Ovary (tissue), 9 donors: ENCODE measurements around the gene LITAF. TPM values are rescaled to one million over a fixed set of nuclear protein-coding genes. Genes with fewer than 3 reads are reported as not detected.
A peak's percentile ranks its signal among the peaks of the same experiment; 100 is the strongest.

Experiments
- DNase-seq, 5 donors: peaks; one replicate each; pipeline ENCODE4 v3.0.0-alpha.2; 2019 to 2020
- H3K27ac ChIP-seq, 2 donors: fragments of 200-600 bp; one replicate each; pipeline versions ENCODE4 v1.5.1 to v1.8.0; 2019 to 2022
- H3K27me3 ChIP-seq: fragments of 200-600 bp; one replicate; pipeline ENCODE4 v1.8.0; 2022
- H3K36me3 ChIP-seq: fragments of 200-600 bp; sonication (generic); one replicate; pipeline ENCODE4 v1.5.1; 2019
- H3K4me1 ChIP-seq: one replicate; pipeline ENCODE4 v1.8.1; 2013; ENCODE audit warnings: mild to moderate bottlenecking, moderate library complexity; ENCODE audit not compliant: insufficient read depth
- H3K4me3 ChIP-seq: fragments of 200-600 bp; sonication (generic); one replicate; pipeline ENCODE4 v1.5.1; 2017
- H3K9me3 ChIP-seq, 2 donors: fragments of 200-600 bp in 1 of 2; sonication (generic) in 1 of 2; one replicate each; pipeline versions ENCODE4 v1.5.1 to v1.8.1; 2013 to 2019; ENCODE audit warnings: mild to moderate bottlenecking in 1 of 2, moderate library complexity in 1 of 2
- EP300 ChIP-seq: sonication (generic); formaldehyde crosslinking; IDR thresholded peaks from one replicate; pipeline ENCODE4 v1.6.1; 2017; ENCODE audit warnings: antibody characterized with exemption
- POLR2A ChIP-seq: fragments of 450-650 bp; IDR thresholded peaks from one replicate; pipeline ENCODE4 v1.6.1; 2017; ENCODE audit warnings: antibody characterized with exemption, mild to moderate bottlenecking, moderate library complexity
- WGBS, 3 donors: extraction: QIAGEN DNeasy Blood & Tissue Kit in 1 of 3; methylation state at CpG; one replicate each; pipeline versions ENCODE4 v1.1.5 to v1.1.7; 2013 to 2017; 5-methylcytosine and 5-hydroxymethylcytosine counted together
- intact Hi-C, 4 donors: fragments of 100-400 bp; cut with DNase I; formaldehyde crosslinking; loops; one replicate each; pipeline versions ENCODE4 v1.11.0 to v1.15.1; 2022 to 2023
- polyA plus RNA-seq, 2 donors: library from polyadenylated mRNA; stranded (reverse); fragments of 200-250 nt in 1 of 2; fragments of 350-450 nt in 1 of 2; fragmentation: Illumina TruSeq in 1 of 2; extraction: RNeasy Lipid Tissue Mini Kit (QIAGEN cat#74804) in 1 of 2; gene quantifications; one replicate each; pipeline ENCODE4 v1.2.3, GENCODE V29; 2013 to 2014
- total RNA-seq, 7 donors: library from RNA; depleted of rRNA in 2 of 7; stranded (reverse); fragments of >200 nt in 2 of 7; fragmentation: NEBNext Ultra II Directional in 3 of 7; extraction: Animal tissue kit (Norgen Biotek cat#: 25700) in 3 of 7; gene quantifications; one replicate each; pipeline versions ENCODE4 v1.1.0 to v1.2.4, GENCODE V29; 2016 to 2023
- TF ChIP-seq, protein P1 (sequence below), 3 donors: fragments of 450-650 bp in 2 of 3; fragments of 200-600 bp in 1 of 3; IDR thresholded peaks; one replicate each; pipeline versions ENCODE4 v1.5.1 to v1.8.0; 2016 to 2022; ENCODE audit warnings: antibody characterized with exemption in 3 of 3, mild to moderate bottlenecking in 1 of 3
- donor health status: DM: no; HTN: no; CAD: no; lungs with moderate emphysema.
- donor health status: DM: no; HTN: no; CAD: no.
- donor health status: Bipolar disorder and iron deficiency.
- donor health status: DM: yes; HTN: yes; CAD: no.
- donor health status: DM: no; HTN: no; CAD: no.
- donor health status: DM: yes; HTN: yes; CAD: no.

LITAF gene
- total and polyA plus RNA-seq, 9 donors = 39.7 to 169 (median 105) TPM

GRCh38 chr16:11556945-11557720 lies 29.6 kb downstream of the LITAF start:
- Histone ChIP-seq H3K4me3 (no peak overlapping the region), H3K36me3 (no peaks in the 10 kb centered on the region), H3K4me1 (peaks cover 8% of the 10 kb centered on the region), H3K27me3 (no peaks in the 10 kb centered on the region), H3K27ac (no peak overlapping the region), H3K9me3 (peaks cover 0 to 9% of the 10 kb centered on the region in 2 donors)
- WGBS, 3 donors = 87 to 92% (median 91%) methylated on average over 9 of the region's 9 CpGs
- DNase-seq = no peak
- intact Hi-C loops = no loop called here
- TF ChIP-seq POLR2A (no peak), EP300 (no peak)
- TF ChIP-seq, protein P1, sequence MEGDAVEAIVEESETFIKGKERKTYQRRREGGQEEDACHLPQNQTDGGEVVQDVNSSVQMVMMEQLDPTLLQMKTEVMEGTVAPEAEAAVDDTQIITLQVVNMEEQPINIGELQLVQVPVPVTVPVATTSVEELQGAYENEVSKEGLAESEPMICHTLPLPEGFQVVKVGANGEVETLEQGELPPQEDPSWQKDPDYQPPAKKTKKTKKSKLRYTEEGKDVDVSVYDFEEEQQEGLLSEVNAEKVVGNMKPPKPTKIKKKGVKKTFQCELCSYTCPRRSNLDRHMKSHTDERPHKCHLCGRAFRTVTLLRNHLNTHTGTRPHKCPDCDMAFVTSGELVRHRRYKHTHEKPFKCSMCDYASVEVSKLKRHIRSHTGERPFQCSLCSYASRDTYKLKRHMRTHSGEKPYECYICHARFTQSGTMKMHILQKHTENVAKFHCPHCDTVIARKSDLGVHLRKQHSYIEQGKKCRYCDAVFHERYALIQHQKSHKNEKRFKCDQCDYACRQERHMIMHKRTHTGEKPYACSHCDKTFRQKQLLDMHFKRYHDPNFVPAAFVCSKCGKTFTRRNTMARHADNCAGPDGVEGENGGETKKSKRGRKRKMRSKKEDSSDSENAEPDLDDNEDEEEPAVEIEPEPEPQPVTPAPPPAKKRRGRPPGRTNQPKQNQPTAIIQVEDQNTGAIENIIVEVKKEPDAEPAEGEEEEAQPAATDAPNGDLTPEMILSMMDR (IDR thresholded peaks at IDR 0.05) = no peak

DNA sequence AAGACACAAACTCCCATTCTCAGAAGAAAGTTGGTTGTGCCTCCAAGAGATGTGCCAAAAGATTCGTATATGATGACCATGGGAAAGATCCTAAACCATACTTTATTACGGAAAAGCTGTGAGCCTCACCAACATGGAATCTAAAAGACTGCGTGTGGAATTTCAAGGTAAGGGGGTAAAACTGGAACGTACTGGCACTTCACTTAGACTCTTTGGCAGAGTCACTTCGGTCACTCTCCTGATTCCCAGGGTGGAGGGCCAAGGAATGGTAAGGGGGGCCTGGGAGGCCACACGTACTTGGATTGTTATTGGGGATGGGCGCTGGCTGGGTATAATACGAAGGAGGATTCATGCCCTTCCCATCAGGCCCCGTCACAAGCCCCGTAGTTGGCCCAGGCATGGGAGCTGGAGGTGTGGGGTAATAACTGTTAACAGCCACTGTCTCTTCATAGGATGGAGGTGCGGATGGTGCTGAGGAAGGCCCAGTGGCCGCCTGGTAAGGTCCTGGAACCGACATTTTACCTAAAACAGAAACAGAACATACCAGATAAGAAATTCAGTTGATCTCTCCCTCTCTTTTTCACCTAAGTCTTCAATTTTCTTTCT lies 30.4 kb downstream of the LITAF start:
- Histone ChIP-seq H3K4me1 (peaks cover 6% of the 10 kb centered on the region), H3K36me3 (no peaks in the 10 kb centered on the region), H3K4me3 (no peak overlapping the region), H3K27ac (no peak overlapping the region), H3K9me3 (peaks cover 0 to 9% of the 10 kb centered on the region in 2 donors), H3K27me3 (no peaks in the 10 kb centered on the region)
- WGBS, 3 donors = 95 to 98% (median 97%) methylated on average over 13 of the region's 13 CpGs
- no peak for DNase-seq
- intact Hi-C loops = no loop called here
- TF ChIP-seq, protein P1 (IDR thresholded peaks at IDR 0.05) = no peak
- TF ChIP-seq POLR2A (no peak), EP300 (no peak)

DNA sequence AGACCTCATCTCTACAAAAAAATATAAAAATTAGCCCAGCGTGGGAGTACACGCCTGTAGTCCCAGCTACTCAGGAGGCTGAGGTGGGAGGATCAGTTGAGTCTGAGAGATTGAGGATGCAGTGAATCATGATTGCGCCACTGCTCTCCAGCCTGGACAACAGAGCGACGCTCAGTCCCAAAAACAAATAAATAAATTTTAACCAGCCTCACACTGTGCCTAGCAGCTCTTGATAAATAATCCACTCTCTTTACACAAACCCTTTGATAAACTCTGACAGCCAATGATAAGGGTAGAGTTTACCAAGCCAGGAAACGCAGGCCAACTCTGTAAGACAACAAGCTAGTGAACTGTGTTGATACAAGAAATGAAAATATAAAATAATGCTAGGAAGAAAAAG lies 32.7 kb downstream of the LITAF start:
- no peaks in the 10 kb centered on the region for H3K4me1 ChIP-seq

DNA sequence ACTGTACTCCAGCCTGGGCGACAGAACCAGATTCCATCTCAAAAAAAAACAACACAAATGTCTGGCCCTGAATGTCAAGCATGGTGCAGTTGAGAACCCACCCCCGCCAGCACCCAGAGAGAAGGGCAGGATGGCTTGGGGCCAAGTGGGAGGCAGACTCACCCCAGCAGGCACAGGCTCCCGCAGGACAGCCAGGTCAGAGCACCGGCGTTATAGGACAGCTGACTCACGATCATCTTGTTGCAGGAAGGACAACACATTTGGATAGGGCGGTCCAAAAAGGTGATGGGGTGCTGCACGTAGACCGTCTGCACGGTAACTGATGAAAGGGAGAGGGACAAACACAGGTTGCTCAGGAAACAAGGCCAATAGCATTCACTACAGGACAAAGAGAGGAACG lies 33.3 kb downstream of the LITAF start:
- Histone ChIP-seq H3K4me1 (no peaks in the 10 kb centered on the region), H3K27ac (no peak overlapping the region), H3K9me3 (peaks cover 0 to 9% of the 10 kb centered on the region in 2 donors), H3K27me3 (no peaks in the 10 kb centered on the region), H3K36me3 (no peaks in the 10 kb centered on the region), H3K4me3 (no peak overlapping the region)
- DNase-seq = no peak
- TF ChIP-seq POLR2A = no peak
- intact Hi-C loops = no loop called here
- 86 to 87% (median 87%) methylated on average over 11 of the region's 11 CpGs for WGBS, 3 donors

More for the DNA sequence above, 32.7 kb downstream of the LITAF start:
- H3K9me3 ChIP-seq = peaks cover 0 to 9% of the 10 kb centered on the region in 2 donors
- no peak overlapping the region for H3K27ac ChIP-seq
- no peak for DNase-seq
- no peaks in the 10 kb centered on the region for H3K27me3 ChIP-seq
- H3K36me3 ChIP-seq = no peaks in the 10 kb centered on the region
- H3K4me3 ChIP-seq = no peak overlapping the region
- TF ChIP-seq EP300 = no peak
- TF ChIP-seq, protein P1 (IDR thresholded peaks at IDR 0.05) = no peak
- no peak for TF ChIP-seq POLR2A
- intact Hi-C loops = no loop called here
- 47 to 71% (median 49%) methylated on average over 6 of the region's 6 CpGs for WGBS, 3 donors

GRCh38 chr16:11552440-11552839 lies 34.3 kb downstream of the LITAF start:
- no peaks in the 10 kb centered on the region for H3K4me1 ChIP-seq
- peak overlapping the region in 1 of 2 donors; percentile 16 for H3K27ac ChIP-seq
- DNase-seq = no peak
- no peak overlapping the region for H3K4me3 ChIP-seq
- H3K27me3 ChIP-seq = no peaks in the 10 kb centered on the region
- no peaks in the 10 kb centered on the region for H3K36me3 ChIP-seq
- TF ChIP-seq EP300 (no peak), POLR2A (no peak)
- TF ChIP-seq, protein P1 (IDR thresholded peaks at IDR 0.05) = no peak
- 16 to 36% (median 29%) methylated on average over 8 of the region's 8 CpGs for WGBS, 3 donors
- intact Hi-C loops = no loop called here
- H3K9me3 ChIP-seq = peaks cover 0 to 9% of the 10 kb centered on the region in 2 donors
